HG03342 (cell line): ENCODE results near the gene CCT7.
"Not testable (repeated sequence)": the region's sequence is repeated elsewhere in the genome, so short reads cannot be mapped to it uniquely, and the experiment has no call there.

ENCODE experiments used
- ATAC-seq: cut with Tn5 transposase; IDR thresholded peaks from one replicate; pipeline ENCODE4 v1.9.1; 2021; ENCODE audit warnings: mild to moderate bottlenecking, moderate library complexity; ENCODE audit not compliant: unreplicated experiment

CCT7 gene

DNA sequence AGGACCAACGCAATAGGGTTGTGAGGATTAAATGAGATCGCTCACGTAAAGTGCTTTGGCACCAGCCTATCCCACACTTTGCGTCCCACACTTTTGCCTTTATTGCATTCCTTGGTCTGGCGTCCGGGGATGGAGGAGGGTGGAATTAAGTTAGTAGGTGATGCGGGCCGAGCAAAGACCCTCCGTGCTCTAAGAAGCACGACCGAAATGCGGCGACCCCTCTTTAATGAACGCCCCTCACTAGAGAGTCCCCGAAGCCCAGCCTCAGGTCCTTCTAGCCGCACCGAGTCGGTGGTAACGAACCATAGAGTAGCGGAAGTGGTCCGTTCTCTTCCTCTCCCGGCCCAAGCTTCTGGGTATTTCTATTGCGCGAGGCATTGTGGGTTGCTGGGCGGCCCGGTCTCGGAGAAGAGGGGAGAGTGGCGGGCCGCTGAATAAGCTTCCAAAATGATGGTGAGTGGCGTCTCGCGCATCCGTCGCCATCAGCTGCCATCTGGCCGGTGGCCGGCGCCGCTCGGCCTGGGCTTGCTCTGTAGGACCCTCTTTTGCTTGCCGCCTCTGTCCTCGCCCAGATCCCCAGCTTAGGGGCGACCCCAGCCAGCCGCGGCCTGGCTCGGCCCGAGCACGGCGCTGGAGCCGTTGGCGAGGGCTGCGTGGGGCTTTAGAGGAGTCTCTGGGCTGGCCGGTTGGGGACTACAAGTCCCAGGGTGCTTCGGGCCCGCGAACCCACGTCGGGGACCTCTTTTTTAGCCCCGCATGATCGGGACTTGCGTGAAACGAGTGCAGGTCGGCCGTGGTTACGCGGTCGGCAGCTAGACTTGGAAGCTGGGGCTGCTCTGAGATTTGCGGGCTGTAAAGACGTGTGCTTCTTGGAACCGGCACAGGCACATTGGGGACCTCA is at the start of gene CCT7:
Gene CCT7 (plus strand): TSS at position 377 of the 901 bp plus-strand sequence. CDS start 71 bp downstream, at position 448.
- peak; percentile 56 for ATAC-seq

DNA sequence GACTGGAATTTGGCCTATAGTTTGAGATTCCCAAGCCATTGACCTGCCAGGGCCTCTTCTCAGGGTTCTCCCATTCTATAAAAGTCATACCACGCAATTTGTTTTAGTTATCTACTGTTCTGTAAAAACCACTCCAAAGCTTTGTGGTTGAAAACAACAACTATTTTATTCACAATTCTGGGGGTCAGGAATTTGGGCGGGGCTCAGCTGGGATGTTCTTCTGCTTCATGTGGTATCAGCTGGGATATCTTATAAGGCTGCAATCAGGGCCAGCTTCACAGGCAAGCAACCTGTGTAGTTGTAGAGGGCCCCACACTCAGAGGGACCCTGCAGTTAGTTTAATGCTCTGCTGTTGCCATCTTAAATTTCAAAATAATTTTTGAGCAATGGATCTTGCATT is 48.1 kb upstream of the CCT7 start:
- ATAC-seq: no peak

DNA sequence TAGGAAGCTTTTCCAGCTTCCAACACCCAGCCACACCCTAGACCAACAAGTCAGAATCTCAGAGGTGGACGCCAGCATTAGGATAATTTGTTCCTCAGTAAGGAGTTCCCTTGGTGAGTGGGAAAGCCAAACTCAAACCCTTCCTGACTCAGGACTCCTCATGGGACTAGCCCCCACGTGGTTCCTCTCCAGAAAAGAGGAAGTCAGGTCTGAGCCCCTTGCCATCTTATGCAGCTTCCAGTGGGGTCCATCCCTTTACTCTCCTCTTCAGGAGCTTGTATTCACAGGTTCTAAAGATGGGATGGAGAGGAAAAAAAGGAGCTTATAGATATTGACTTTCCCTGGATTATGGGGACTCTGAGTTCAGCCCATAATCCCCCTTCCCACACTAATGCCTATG is 46.6 kb upstream of the CCT7 start:
- no peak for ATAC-seq

DNA sequence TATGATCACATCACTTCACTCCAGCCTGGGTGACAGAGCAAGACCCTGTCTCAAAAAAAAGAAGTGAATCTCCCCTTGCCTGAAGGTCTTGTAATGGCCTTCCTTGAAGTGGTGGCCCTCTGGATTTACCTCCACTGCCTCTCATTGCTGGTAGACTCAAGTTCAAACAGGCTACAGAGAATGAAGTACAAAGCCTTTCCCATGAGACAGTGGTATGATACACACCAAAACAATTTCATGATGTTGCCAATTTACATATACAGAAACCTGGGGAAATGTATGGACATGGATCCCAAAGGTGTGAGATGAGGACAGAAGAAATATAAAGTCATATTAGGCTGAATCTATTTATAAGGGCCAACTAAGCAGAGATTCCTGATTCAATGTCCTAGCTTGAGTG is 36.5 kb upstream of the CCT7 start:
- no peak for ATAC-seq

DNA sequence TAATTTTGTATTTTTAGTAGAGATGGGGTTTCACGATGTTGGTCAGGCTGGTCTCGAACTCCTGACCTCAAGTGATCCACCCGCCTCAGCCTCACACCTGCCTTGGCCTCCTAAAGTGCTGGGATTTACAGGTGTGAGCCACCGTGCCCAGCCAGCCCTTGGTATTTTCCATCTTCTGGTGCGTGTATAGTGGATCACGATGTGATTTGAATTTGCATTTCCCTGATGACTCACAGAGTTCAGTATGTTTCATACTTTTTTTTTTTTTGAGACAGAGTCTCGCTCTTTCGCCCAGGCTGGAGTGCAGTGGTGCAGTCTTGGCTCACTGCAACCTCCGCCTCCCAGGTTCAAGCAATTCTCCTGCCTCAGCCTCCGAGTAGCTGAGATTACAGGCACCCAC is 33.8 kb upstream of the CCT7 start:
- ATAC-seq: not testable (repeated sequence)

DNA sequence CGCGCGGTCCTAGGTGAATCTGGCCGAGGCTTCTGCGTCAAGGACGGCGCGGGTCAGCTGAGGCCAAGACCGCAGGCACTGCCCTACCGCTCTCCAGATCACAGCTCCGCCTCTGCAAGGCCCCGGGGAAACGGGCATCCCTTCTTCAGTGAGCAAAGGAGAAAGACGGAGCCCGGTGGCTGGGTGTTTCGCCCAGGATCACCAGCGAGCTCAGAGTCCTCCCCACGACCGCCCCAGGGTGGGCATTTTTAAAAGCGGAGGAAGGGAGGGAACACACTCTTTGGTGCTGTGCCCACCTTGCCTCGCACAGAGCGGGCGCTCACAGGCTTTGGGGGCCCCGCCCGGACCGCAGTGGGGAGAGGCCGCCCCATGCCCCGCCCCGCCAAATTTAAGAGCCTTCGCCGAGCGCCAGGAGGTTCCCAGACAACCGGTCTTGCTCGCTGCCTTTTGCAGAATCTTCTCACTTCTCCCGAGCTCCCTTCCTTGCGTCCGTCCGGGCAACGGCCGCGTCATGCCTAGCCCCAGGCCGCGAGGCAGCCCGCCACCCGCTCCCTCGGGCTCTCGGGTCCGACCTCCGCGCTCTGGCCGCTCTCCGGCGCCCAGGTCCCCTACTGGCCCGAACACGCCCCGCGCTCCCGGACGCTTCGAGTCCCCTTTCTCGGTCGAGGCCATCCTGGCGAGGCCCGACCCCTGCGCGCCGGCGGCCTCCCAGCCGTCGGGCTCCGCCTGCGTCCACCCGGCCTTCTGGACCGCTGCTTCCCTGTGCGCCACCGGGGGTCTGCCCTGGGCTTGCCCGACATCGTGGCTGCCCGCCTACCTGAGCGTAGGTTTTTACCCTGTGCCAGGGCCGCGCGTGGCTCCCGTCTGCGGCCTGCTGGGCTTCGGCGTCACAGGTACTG is 31.7 kb upstream of the CCT7 start, which contains the start of gene NOTO:
Gene NOTO (plus strand): TSS at position 419 of the 899 bp plus-strand sequence. CDS start 93 bp downstream, at position 512.
- ATAC-seq: no peak

DNA sequence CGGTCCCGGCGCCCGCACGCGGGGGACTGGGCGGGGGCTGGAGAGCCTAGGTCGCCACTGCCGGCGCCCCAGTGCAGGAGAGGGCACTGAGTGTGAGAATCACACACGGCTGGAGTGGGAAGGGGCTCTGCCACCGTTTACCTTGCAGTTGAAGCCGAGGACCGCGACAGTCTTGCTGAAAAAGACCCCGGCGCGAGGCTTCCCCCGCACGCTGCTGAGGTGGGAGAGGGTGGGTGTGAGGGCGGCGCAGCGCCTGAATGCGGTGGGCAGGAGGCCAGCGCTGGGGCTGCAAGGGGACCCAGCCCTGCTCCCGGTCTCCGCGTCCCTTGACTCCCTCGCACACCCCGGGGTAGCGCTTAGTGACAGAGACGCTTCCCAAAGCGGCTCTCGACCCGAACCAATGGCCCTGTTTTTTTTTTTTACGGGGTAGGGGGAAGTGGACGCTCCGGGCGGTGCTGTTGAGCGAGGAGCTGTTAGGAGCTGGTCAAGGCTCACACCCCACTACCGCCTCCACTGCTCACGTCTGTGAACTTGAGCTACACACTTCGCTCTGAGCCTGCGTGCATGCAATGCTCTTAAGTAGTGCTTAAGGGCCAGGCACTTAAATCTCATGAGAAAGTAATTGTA is 30.9 kb upstream of the CCT7 start:
- ATAC-seq: no peak

DNA sequence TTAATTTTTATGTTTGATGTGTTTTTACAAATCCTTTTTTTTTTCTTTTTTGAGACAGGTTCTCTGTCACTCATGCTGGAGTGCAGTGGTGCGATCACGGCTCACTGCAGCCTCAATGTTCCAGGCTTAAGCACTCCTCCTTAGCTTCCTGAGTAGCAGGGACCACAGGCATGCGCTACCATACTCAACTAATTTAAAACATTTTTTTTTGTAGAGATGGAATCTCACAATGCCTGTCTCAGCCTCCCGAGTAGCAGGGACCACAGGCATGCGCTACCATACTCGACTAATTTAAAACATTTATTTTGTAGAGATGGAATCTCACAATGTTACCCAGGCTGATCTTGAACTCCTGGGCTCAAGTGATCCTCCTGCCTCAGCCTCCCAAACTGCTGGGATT is 28.5 kb upstream of the CCT7 start:
- ATAC-seq: no peak

DNA sequence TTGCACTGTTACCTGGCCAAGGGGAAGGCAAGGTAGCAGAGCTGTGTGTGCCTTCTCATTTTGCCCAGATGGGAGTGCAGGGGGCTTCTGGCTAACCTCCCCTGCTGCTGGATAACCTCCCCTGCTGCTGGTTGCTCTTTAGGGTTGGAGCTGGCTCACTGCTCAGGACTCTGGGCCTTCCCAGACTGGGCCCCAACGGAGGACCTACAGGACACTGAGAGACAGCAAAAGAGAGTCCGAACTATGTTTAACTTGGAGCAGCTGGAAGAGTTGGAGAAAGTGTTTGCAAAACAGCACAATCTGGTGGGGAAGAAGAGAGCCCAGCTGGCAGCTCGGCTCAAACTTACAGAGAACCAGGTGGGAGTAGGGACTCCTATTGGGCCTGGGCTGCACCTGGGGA is 25.9 kb upstream of the CCT7 start:
- ATAC-seq: no peak

DNA sequence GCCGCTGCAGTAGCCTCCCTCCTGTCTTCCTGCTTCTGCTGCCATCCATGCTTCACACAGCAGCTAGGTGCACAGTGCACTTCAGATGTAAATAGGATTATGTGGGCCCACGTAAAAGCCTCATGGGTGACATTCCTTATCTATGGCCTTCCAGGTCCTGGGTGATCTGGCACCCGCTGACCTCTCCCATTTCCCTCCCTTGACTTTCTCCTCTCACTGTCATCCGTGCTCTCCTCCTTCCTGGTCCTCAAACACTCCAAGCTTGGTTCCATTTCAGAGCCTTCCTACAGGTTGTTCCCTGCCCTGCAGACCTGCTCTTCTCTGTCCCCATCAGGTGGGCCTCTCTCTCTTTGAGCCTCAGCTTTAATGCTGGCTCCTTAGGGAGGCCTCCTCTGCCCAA is 24.1 kb upstream of the CCT7 start:
- no peak for ATAC-seq

DNA sequence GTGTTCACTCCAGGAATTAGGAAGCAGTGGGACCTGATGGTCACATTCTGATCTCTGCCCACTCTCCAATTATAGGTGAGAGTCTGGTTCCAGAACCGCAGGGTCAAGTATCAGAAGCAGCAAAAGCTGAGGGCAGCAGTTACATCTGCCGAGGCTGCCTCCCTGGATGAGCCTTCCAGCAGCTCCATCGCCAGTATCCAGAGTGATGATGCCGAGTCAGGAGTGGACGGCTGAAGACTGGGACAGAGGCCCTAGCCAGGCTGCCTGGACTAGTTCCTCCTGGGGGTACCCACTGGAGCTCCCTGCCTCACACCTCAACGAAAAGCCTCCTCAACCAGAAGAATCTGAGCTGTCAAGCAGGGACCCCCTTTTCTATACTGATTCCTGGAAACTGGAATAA is 23.4 kb upstream of the CCT7 start:
- no peak for ATAC-seq

DNA sequence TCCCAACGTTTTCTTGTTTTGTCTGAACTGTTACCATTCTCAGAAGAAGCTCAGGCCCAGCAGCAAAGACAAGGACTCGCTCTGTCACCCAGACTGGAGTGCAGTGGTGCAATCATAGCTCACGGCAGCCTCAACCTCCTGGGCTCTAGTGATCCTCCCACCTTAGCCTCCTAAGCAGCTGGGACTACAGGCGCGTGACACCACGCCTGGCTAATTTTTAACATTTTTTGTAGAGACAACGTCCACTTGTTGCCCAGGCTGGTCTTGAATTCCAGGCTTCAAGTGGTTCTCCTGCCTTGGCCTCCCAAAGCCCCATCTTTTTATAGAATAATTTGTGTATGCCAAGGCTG is 22.0 kb upstream of the CCT7 start:
- ATAC-seq: no peak

DNA sequence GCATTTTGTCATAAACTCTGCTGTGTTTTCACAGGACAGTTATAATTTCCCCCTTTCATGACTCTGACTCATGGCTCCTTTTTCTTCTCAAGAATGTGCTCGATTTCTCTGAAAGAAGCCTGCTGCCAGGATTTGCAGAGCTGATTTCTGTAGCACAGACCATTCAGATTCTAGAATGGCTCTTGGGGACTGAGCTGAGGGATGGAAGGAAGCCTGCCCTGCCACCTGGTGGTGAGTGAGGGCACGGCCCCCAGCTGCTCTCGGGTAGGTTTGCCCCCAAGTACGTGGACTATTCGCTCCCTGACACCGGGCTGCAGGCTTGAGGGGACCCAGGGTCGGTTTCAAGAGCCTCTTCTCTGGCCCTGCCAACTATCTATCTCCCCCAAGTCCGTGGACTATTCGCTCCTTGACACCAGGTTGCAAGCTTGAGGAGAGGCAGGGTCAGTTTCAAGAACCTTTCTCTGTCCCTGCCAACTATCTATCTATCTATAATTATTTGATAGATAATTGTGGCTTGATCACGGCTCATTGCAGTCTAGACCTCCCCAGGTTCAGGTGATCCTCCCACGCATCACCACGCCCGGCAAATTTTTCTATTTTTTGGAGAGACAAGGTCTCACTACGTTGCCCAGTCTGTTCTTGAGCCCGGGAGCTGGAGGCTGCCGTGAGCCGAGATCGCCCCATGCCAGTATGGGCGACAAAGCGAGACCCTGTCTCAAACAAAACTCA is 21.5 kb upstream of the CCT7 start:
- ATAC-seq: peak; percentile 77

DNA sequence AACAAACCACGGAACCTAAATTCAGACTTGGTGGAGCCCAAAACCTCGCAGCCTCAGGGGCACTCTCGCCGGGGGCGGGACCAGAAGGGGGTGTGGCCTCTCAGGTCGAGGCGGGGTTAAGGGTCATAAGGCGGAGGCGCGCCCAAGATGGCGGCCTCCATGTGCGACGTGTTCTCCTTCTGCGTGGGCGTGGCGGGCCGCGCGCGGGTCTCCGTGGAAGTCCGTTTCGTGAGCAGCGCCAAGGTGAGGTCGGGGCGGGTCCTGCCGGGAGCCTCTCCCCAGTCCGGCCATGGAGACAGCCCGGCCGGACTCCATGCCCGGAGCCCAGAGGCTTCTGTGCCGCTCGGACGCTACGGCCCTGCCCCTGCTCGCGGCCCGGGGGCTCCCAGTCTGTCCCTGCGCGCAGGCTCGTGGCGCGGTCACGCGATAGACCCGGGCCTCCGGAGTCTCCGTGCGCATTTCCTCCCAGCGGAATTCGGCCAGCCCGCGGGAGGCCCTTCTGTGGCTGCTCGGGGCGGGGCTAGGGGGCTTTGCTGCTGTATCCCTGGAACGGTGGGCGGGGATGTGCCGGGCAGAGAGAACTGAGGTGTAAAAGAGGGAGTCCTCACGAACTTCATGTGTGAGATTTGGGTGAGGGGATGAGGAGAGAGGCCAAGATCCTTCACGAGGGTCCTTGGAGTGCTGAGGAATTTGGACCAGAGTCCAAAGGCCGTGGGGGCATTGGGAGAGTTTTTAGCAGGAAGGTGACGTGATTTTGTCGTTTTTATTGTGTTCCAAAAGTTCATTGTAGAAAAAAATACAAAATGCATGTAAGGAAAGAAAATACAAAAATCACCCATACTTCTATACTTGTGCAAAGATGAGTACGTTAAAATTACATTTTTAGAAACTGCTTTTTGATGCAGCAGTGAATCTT is 19.7 kb upstream of the CCT7 start, which contains the start of gene SMYD5:
Gene SMYD5 (plus strand): TSS at position 126 of the 916 bp plus-strand sequence. CDS start 22 bp downstream, at position 148.
- ATAC-seq: peak; percentile 90

DNA sequence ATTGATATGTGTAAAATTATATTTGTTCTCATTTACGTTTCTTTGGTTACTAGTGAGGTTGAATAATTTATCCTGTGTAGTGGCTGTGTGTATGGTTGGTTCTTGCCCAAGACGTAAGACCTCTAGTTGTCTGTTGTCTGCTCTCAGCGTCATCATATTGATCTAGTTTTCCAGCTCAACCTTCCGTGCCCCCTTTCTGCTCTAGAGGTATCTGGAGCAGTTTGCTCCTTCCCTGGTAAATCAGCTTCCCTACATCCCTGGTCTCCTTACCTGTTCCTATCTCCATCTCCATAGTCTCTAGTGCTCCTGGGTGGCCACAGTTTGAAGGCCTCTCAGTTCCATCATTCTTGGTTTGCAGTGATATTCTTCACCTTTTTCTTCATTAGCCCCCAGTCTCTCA is 18.9 kb upstream of the CCT7 start:
- no peak for ATAC-seq

DNA sequence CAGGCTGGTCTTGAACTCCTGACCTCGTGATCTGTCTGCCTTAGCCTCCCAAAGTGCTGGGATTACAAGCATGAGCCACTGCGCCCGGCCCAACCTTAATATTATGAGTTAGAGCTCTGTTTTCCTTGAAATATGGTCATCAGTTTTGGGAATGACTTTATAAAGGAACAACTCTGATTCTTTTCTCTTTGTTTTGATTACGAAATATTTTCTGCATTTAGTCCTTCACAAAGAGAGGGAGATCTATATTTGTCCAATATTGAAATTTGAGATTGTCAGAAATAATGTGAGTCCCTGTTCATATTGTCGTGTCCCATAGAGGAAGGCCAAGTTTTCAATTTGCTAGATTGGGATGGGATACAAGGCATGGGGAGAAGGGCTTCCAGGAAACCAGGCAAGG is 16.9 kb upstream of the CCT7 start:
- no peak for ATAC-seq

DNA sequence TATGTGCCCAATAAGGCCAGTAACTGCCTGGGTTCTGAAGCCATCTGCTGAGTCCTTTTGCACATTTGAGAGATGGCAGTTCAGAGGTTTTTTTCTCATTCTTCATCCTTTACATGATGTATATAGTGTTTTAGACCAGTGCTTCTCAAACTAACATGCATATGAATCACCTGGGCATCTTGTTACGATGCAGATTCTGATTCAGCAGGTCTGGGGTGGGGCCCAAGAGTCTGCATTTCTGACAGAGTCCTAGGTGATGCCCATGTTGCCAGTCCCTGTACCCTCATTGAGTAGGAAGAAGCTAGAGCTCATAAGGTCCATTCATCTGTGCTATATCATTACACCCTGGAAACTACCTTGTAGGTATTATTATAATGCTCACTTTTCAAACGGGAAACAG is 16.3 kb upstream of the CCT7 start:
- no peak for ATAC-seq

DNA sequence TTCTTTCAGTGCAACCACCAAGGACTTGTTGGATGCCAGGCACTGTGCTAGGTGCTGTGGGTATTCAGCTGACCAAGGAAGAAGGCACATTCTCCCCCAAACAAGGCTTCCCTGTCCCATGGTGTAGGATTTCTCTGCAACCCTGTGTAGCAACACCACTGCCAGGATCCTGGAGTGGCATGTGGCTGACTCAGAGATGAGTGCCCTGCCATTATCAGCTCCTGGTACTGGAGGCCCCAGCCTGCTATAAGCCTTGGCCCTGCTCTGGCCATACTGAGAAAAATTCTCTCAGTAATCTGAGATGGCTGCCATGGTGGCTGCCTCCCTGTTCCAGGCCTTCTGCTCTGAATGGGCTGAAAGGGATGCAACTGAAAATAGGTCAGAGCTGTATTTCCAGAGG is 15.8 kb upstream of the CCT7 start:
- ATAC-seq: no peak

DNA sequence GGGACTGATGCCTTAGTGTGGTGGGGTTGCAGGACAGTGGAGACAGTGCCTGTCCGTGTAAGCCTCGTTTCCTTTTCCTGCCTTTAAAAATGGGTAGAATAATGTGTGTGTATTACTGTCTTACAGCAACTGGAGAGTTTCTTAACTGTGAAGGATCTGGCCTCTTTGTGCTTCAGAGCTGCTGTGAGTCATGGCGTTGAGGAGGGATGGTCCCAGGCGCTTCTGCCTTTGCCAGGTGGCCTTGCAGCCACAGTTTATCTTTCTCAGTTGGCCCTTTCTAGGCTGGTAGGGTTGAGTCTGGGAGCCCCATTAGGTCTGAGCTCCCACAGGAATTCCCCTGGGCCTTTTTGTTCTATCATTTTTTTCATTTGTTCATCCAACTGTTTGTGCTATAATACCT is 10.3 kb upstream of the CCT7 start:
- no peak for ATAC-seq
